ENCODE data around the gene GRIN3B. TPM values are rescaled to one million over a fixed set of nuclear protein-coding genes. Genes with fewer than 3 reads are reported as not detected.
"Not testable (repeated sequence)": the region's sequence is repeated elsewhere in the genome, so short reads cannot be mapped to it uniquely, and the experiment has no call there.

GRIN3B gene
- total and polyA plus RNA-seq, 2 donors from 2014 or later = 0.15 to 0.44 TPM

GRCh38 chr19:954672-955494 is 45.3 kb upstream of the GRIN3B start:
- Histone ChIP-seq H3K36me3 (ENCODE audit: control insufficient read depth in 2 of 3, insufficient read depth in 3 of 3, low read length in 3 of 3) (no peaks in the 10 kb centered on the region), H3K4me3 (ENCODE audit: low read length in 3 of 3) (no peak overlapping the region), H3K9me3 (ENCODE audit: control insufficient read depth in 2 of 3, insufficient read depth in 1 of 3, low read length in 3 of 3) (no peaks in the 10 kb centered on the region), H3K9ac (ENCODE audit: low read length in 3 of 3) (peak overlapping the region in 1 of 3 donors; percentile 40), H3K4me1 (ENCODE audit: control insufficient read depth in 2 of 3, insufficient read depth in 2 of 3, low read depth in 1 of 3, low read length in 3 of 3) (peaks cover 0 to 38% (median 12%) of the 10 kb centered on the region in 3 donors), H3K27me3 (ENCODE audit: control insufficient read depth, insufficient read depth, low read length) (no peaks in the 10 kb centered on the region), H3K27ac (ENCODE audit: low read depth in 2 of 2, low read length in 2 of 2) (peak overlapping the region; percentile 80 to 87)
- intact Hi-C loops (cut with DNase I) = no loop called here
- FAIRE-seq = no peak
- TF ChIP-seq CTCF (IDR thresholded peaks at IDR 0.05; ENCODE audit: borderline replicate concordance, extremely low read depth, insufficient read depth) = no peak
- peak in 4 of 5 donors; percentile 91 to 93 (median 92) for DNase-seq

- Histone ChIP-seq H3K27ac (ENCODE audit: low read depth in 2 of 2, low read length in 2 of 2) (peak overlapping the region; percentile 80 to 87), H3K9ac (ENCODE audit: low read length in 3 of 3) (no peak overlapping the region), H3K9me3 (ENCODE audit: control insufficient read depth in 2 of 3, insufficient read depth in 1 of 3, low read length in 3 of 3) (no peaks in the 10 kb centered on the region), H3K36me3 (ENCODE audit: control insufficient read depth in 2 of 3, insufficient read depth in 3 of 3, low read length in 3 of 3) (no peaks in the 10 kb centered on the region), H3K4me3 (ENCODE audit: low read length in 3 of 3) (no peak overlapping the region), H3K4me1 (ENCODE audit: control insufficient read depth in 2 of 3, insufficient read depth in 2 of 3, low read depth in 1 of 3, low read length in 3 of 3) (peaks cover 0 to 38% (median 12%) of the 10 kb centered on the region in 3 donors), H3K27me3 (ENCODE audit: control insufficient read depth, insufficient read depth, low read length) (no peaks in the 10 kb centered on the region)
- intact Hi-C loops (cut with DNase I) = no loop called here
- peak; percentile 85 to 92 (median 91) for DNase-seq
- no peak for FAIRE-seq
- TF ChIP-seq CTCF (IDR thresholded peaks at IDR 0.05; ENCODE audit: borderline replicate concordance, extremely low read depth, insufficient read depth) = no peak
These were observed 44.1 kb upstream of the GRIN3B start for GRCh38 chr19:955803-956765.

- Histone ChIP-seq H3K27me3 (ENCODE audit: control insufficient read depth, insufficient read depth, low read length) (no peaks in the 10 kb centered on the region), H3K4me1 (ENCODE audit: control insufficient read depth in 2 of 3, insufficient read depth in 2 of 3, low read depth in 1 of 3, low read length in 3 of 3) (peaks cover 0 to 38% (median 12%) of the 10 kb centered on the region in 3 donors), H3K4me3 (ENCODE audit: low read length in 3 of 3) (no peak overlapping the region), H3K9me3 (ENCODE audit: control insufficient read depth in 2 of 3, insufficient read depth in 1 of 3, low read length in 3 of 3) (no peaks in the 10 kb centered on the region), H3K36me3 (ENCODE audit: control insufficient read depth in 2 of 3, insufficient read depth in 3 of 3, low read length in 3 of 3) (no peaks in the 10 kb centered on the region), H3K9ac (ENCODE audit: low read length in 3 of 3) (no peak overlapping the region), H3K27ac (ENCODE audit: low read depth in 2 of 2, low read length in 2 of 2) (peak overlapping the region; percentile 80 to 87)
- intact Hi-C loops (cut with DNase I) = no loop called here
- FAIRE-seq (no peak), DNase-seq (peak; percentile 79 to 92 (median 89))
- TF ChIP-seq CTCF (IDR thresholded peaks at IDR 0.05; ENCODE audit: borderline replicate concordance, extremely low read depth, insufficient read depth) = no peak
These were observed 43.3 kb upstream of the GRIN3B start for GRCh38 chr19:956766-957440.

- H3K9ac ChIP-seq (ENCODE audit: low read length in 3 of 3); H3K27me3 ChIP-seq (ENCODE audit: control insufficient read depth, insufficient read depth, low read length); intact Hi-C loops (cut with DNase I); DNase-seq; H3K36me3 ChIP-seq (ENCODE audit: control insufficient read depth in 2 of 3, insufficient read depth in 3 of 3, low read length in 3 of 3); H3K4me3 ChIP-seq (ENCODE audit: low read length in 3 of 3); H3K9me3 ChIP-seq (ENCODE audit: control insufficient read depth in 2 of 3, insufficient read depth in 1 of 3, low read length in 3 of 3); FAIRE-seq: not testable (repeated sequence)
- Histone ChIP-seq H3K4me1 (ENCODE audit: control insufficient read depth in 2 of 3, insufficient read depth in 2 of 3, low read depth in 1 of 3, low read length in 3 of 3) (peaks cover 0 to 33% (median 5%) of the 10 kb centered on the region in 3 donors), H3K27ac (ENCODE audit: low read depth in 2 of 2, low read length in 2 of 2) (peak overlapping the region; percentile 41 to 67)
These were observed 42.6 kb upstream of the GRIN3B start for GRCh38 chr19:957578-957977.
